Mucosa of descending colon (tissue), 3 donors: Measurements from ENCODE around the gene CAMK4. TPM values are rescaled to one million over a fixed set of nuclear protein-coding genes. Genes with fewer than 3 reads are reported as not detected.

Experiments
- ATAC-seq: fragments of 200-7000 bp; cut with Tn5 transposase; one replicate; pipeline ENCODE4 v1.9.1; 2020; ENCODE audit warnings: mild to moderate bottlenecking, moderate library complexity
- DNase-seq, 3 donors: peaks; one replicate each; pipeline ENCODE4 v3.0.0-alpha.2; 2020
- H3K36me3 ChIP-seq: fragments of 200-600 bp; one replicate; pipeline ENCODE4 v1.8.0; 2021; ENCODE audit warnings: low read depth, mild to moderate bottlenecking
- H3K4me1 ChIP-seq: fragments of 200-600 bp; one replicate; pipeline ENCODE4 v1.8.0; 2021; ENCODE audit warnings: low read depth, mild to moderate bottlenecking
- H3K4me3 ChIP-seq: fragments of 200-600 bp; one replicate; pipeline ENCODE4 v1.8.0; 2021; ENCODE audit warnings: mild to moderate bottlenecking
- H3K9me3 ChIP-seq: fragments of 200-600 bp; one replicate; pipeline ENCODE4 v1.8.0; 2021; ENCODE audit warnings: mild to moderate bottlenecking
- CTCF ChIP-seq: fragments of 200-600 bp; IDR thresholded peaks from one replicate; pipeline ENCODE4 v1.8.0; 2022; ENCODE audit warnings: antibody characterized with exemption, mild to moderate bottlenecking
- intact Hi-C, 2 donors: fragments of 100-400 bp; cut with DNase I in 1 of 2; cut with micrococcal nuclease in 1 of 2; formaldehyde crosslinking; loops; one replicate each; pipeline versions ENCODE4 v1.11.0 to v1.11.1; 2022; cut with DNase I, micrococcal nuclease
- total RNA-seq, 3 donors: library from RNA; stranded (reverse); fragmentation: NEBNext Ultra II Directional in 2 of 3; extraction: Animal tissue kit (Norgen Biotek cat#: 25700) in 2 of 3; gene quantifications; one replicate each; pipeline versions ENCODE4 v1.2.1 to v1.2.4, GENCODE V29; 2021 to 2023
- donor health status: DM: no; HTN: no; CAD: no; lungs with moderate emphysema.
- donor health status: DM: no; HTN: no; CAD: no.
- donor health status: DM: no; HTN: yes; CAD: no.

CAMK4 gene
- total RNA-seq, 3 donors from 2014 or later = 2.0 to 5.5 (median 4.0) TPM

DNA sequence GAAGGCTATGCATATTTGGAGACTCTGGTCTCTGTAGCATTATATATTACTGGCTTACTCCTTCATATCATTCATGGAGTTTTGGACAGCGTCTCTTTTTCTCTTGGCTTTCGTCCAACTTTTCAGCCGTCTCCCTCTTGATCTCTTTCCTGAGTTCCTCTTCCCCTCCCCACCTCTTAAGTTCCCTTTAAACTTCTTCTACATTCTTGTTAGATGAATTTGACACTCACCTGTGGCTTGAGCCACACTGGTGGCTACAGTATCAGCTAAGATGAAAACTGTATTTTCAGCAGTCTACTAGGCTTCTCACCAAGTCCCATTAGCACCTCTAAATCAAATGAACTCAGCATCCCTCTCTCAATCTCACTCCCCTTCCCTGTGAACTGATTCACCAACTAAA, 160.0 kb downstream of the CAMK4 start:
- no peak for DNase-seq
- Histone ChIP-seq H3K4me3 (no peak overlapping the region), H3K9me3 (no peaks in the 10 kb centered on the region), H3K4me1 (no peaks in the 10 kb centered on the region), H3K36me3 (no peaks in the 10 kb centered on the region)
- TF ChIP-seq CTCF = no peak
- no peak for ATAC-seq
- intact Hi-C loops = no loop called here

DNA sequence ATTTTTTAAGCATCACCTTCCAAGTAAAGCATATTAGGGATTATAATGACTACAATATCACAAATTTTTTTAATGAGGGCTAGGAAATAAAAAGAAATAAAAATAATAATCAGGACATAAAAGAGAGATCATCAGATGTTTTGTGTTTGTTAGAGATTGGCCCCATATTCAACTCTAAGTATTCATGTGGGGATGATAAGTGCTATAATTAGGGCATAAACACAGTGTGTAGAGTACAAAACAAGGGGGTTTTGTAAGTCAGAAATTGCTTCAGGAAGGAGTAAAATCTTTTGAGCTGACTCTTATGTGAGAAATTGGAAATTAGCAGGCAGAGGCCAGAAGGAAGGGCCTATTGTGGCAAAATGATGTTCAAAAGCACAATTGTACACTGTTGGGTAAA, 160.9 kb downstream of the CAMK4 start:
- no peaks in the 10 kb centered on the region for H3K9me3 ChIP-seq
- TF ChIP-seq CTCF = no peak
- intact Hi-C loops = no loop called here

DNA sequence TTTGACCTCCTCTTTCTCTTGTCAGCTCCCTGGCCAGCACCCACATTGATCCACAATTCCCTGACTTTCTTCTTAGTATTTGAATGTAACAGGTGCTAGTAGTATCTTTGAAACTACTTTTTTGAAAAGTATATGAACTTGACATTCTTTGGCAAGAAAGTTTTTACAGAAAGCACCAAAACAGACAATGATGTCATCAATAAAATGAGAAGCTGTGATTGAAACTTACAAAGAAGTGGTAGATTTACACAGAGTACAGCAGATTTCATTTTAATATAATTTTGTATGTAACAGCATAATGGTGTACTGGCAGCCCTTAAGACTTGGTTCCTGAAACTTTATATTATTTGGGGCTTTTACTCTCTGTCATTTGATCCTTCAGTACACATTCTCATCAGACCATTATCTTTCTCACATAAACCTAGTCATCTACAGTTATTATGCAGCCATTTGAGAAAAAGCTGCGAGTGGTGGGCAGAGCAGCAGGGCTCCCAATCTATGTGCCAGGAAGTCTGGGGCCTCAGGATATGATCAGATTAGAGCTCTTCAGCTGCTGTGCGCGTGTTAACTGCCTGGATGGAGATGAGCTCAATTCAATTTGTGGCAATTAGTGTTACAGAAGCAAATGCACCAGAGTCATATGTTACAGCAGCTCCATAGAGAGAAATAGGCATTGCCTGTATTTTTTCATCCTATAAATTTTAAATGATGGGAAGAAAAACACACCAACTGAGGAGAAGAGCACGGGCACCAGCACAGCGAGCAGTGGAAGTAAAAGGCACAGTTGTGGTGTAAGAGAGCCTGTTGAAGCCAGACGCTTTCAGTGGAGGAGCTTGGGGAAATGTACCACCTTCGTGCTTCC, 162.0 kb downstream of the CAMK4 start:
- Histone ChIP-seq H3K4me1 (no peaks in the 10 kb centered on the region), H3K4me3 (no peak overlapping the region), H3K9me3 (no peaks in the 10 kb centered on the region), H3K36me3 (no peaks in the 10 kb centered on the region)
- no peak for ATAC-seq
- TF ChIP-seq CTCF = no peak
- DNase-seq = no peak
- intact Hi-C loops = no loop called here

More for the DNA sequence above, 160.9 kb downstream of the CAMK4 start:
- ATAC-seq (no peak), DNase-seq (no peak)
- no peaks in the 10 kb centered on the region for H3K4me1 ChIP-seq
- no peaks in the 10 kb centered on the region for H3K36me3 ChIP-seq
- H3K4me3 ChIP-seq = no peak overlapping the region

- Histone ChIP-seq H3K4me3 (no peak overlapping the region), H3K9me3 (no peaks in the 10 kb centered on the region), H3K4me1 (no peaks in the 10 kb centered on the region), H3K36me3 (no peaks in the 10 kb centered on the region)
- intact Hi-C loops = no loop called here
- no peak for TF ChIP-seq CTCF
- ATAC-seq = no peak
- DNase-seq = no peak
These were observed 162.6 kb downstream of the CAMK4 start for GRCh38 chr5:111386832-111387162.

DNA sequence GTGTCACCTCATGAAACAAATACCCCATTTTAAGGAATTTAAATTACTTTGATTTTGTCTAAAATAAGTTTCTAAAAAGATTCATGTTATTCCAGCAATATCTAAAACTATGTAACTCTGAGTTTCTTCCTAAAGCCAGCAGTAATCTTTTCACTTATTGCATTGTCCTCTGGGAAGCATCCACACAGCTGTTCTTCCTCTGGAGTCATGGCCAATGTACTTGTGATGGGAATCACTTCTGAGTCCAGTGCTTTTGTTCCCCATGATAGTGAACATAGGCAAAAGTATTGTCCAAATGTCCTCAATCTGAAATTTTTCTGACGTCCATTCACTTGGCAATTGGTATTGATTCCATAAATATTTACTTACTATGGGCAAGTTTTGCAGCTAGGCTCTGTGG, 163.2 kb downstream of the CAMK4 start:
- TF ChIP-seq CTCF = no peak
- DNase-seq (no peak), ATAC-seq (no peak)
- H3K9me3 ChIP-seq = no peaks in the 10 kb centered on the region
- no peaks in the 10 kb centered on the region for H3K36me3 ChIP-seq
- no peak overlapping the region for H3K4me3 ChIP-seq
- intact Hi-C loops = no loop called here
- no peaks in the 10 kb centered on the region for H3K4me1 ChIP-seq
